DOHH2 (cell line): ENCODE measurements around the gene LHX2.

ENCODE experiments used
- EZH2phosphoT487 ChIP-seq: fragments of 200-600 bp; sonication (generic); IDR thresholded peaks from 2 replicates; pipeline ENCODE4 v1.6.1; 2017; ENCODE audit warnings: borderline replicate concordance, mild to moderate bottlenecking, antibody characterized with exemption, low read length, moderate library complexity, mixed read lengths
- TF ChIP-seq, protein P1 (sequence below): fragments of 200-600 bp; sonication (generic); IDR thresholded peaks from one replicate; pipeline ENCODE4 v1.5.1; 2014; ENCODE audit warnings: antibody characterized with exemption, mild to moderate bottlenecking, low read depth, low read length; ENCODE audit not compliant: poor library complexity, severe bottlenecking

DNA sequence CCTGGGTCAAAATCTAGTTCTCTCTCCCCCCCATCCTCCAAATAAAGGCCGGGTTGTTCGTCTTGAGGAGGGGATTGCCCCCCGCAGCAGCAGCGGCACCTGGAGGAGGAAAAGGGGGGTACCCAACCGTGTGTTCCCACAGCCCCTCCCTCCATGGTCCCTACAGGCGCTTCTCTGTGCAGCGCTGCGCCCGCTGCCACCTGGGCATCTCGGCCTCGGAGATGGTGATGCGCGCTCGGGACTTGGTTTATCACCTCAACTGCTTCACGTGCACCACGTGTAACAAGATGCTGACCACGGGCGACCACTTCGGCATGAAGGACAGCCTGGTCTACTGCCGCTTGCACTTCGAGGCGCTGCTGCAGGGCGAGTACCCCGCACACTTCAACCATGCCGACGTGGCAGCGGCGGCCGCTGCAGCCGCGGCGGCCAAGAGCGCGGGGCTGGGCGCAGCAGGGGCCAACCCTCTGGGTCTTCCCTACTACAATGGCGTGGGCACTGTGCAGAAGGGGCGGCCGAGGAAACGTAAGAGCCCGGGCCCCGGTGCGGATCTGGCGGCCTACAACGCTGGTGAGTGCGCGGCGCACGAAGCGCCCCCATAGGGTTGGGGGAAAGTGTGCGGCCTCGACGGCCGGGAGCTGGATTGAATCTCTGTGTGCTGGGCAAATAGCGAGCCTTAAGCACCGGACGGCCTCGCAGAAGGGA, 3.5 kb downstream of the LHX2 start:
- TF ChIP-seq, protein P1, sequence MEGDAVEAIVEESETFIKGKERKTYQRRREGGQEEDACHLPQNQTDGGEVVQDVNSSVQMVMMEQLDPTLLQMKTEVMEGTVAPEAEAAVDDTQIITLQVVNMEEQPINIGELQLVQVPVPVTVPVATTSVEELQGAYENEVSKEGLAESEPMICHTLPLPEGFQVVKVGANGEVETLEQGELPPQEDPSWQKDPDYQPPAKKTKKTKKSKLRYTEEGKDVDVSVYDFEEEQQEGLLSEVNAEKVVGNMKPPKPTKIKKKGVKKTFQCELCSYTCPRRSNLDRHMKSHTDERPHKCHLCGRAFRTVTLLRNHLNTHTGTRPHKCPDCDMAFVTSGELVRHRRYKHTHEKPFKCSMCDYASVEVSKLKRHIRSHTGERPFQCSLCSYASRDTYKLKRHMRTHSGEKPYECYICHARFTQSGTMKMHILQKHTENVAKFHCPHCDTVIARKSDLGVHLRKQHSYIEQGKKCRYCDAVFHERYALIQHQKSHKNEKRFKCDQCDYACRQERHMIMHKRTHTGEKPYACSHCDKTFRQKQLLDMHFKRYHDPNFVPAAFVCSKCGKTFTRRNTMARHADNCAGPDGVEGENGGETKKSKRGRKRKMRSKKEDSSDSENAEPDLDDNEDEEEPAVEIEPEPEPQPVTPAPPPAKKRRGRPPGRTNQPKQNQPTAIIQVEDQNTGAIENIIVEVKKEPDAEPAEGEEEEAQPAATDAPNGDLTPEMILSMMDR: no peak
- TF ChIP-seq EZH2phosphoT487: no peak
